HepG2 (cell line): ENCODE results near the gene NOS1AP. TPM values are rescaled to one million over a fixed set of nuclear protein-coding genes. Genes with fewer than 3 reads are reported as not detected.

ENCODE experiments used
- ATAC-seq: fragments of 200-7000 bp; cut with Tn5 transposase; 3 replicates; pipeline ENCODE4 v1.9.1; 2020; ENCODE audit warnings: mild to moderate bottlenecking, moderate library complexity
- BruUV-seq: library from RNA; stranded (reverse); fragments of 400-500 nt; replicated peaks from 2 replicates; lab custom pipeline; 2021; lab: Mats Ljungman, UMichigan
- CTCF ChIA-PET: fragments of 300-600 bp; formaldehyde crosslinking; extraction: SDS; loops from one replicate; lab custom pipeline; 2021; ENCODE audit warnings: low total read pairs, inconsistent platforms, low intra/inter-chr PET ratio; lab: Yijun Ruan, JAX
- POLR2A ChIA-PET: fragments of 350-600 bp; sonication (Branson Sonifier 250); formaldehyde crosslinking; loops from one replicate; lab custom pipeline; 2020; ENCODE audit warnings: antibody characterized with exemption, inconsistent platforms; lab: Yijun Ruan, JAX
- DNase-seq: peaks from one replicate; pipeline ENCODE4 v3.0.0-alpha.2; 2015; ENCODE audit warnings: low spot score
- FAIRE-seq: peaks from 3 replicates; lab custom pipeline; 2011; peaks lifted over from hg19 to GRCh38; lab: Jason Lieb, UNC
- H2AFZ ChIP-seq: one replicate; pipeline ENCODE4 v1.6.1; 2011; ENCODE audit warnings: low read length, inconsistent platforms
- H3K27ac ChIP-seq: fragments of 300-600 bp; 3 replicates; pipeline ENCODE4 v1.8.0; 2011; ENCODE audit warnings: mixed run types, mild to moderate bottlenecking, mixed read lengths, low read length, inconsistent platforms; ENCODE audit not compliant: insufficient read depth; ENCODE audit errors: extremely low read length
- H3K27me3 ChIP-seq, 2 experiments: fragments of 200-600 bp in 1 of 2; 2 replicates in 1 of 2; 3 replicates in 1 of 2; pipeline versions ENCODE4 v1.6.0 to v1.8.0; 2011; ENCODE audit warnings: low read length in 2 of 2, mild to moderate bottlenecking in 2 of 2, moderate library complexity in 2 of 2, inconsistent platforms in 1 of 2; ENCODE audit not compliant: insufficient read depth in 2 of 2, control insufficient read depth in 1 of 2
- H3K36me3 ChIP-seq, 2 experiments: fragments of 200-600 bp in 1 of 2; replicated peaks in 1 of 2; 2 replicates in 1 of 2; 3 replicates in 1 of 2; pipeline versions ENCODE4 v1.5.1 to v1.8.0; 2011; ENCODE audit warnings: low read length in 2 of 2, inconsistent platforms in 1 of 2; ENCODE audit not compliant: insufficient read depth in 2 of 2, control insufficient read depth in 1 of 2
- H3K4me1 ChIP-seq: 2 replicates; pipeline ENCODE4 v1.5.1; 2012; ENCODE audit warnings: low read length, inconsistent platforms; ENCODE audit not compliant: insufficient read depth
- H3K4me2 ChIP-seq: 2 replicates; pipeline ENCODE4 v1.6.0; 2011; ENCODE audit warnings: low read depth, low read length, inconsistent platforms
- H3K4me3 ChIP-seq, 3 experiments: fragments of 200-600 bp in 1 of 3; sonication (generic), shearing (Covaris generic) in 1 of 3; replicated peaks in 1 of 3; 2 replicates each; pipeline ENCODE4 v1.5.1; 2011 to 2016; ENCODE audit warnings: low read length in 3 of 3, inconsistent platforms in 2 of 3, low read depth in 2 of 3, mild to moderate bottlenecking in 2 of 3, control low read depth in 1 of 3, mixed read lengths in 1 of 3; ENCODE audit not compliant: insufficient read depth in 1 of 3
- H3K79me2 ChIP-seq: one replicate; pipeline ENCODE4 v1.6.1; 2011; ENCODE audit warnings: low read length, inconsistent platforms; ENCODE audit not compliant: insufficient read depth
- H3K9ac ChIP-seq: 2 replicates; pipeline ENCODE4 v1.6.0; 2011; ENCODE audit warnings: mild to moderate bottlenecking, low read depth, low read length, inconsistent platforms; ENCODE audit not compliant: insufficient read depth
- H3K9me3 ChIP-seq: 2 replicates; pipeline ENCODE4 v1.5.1; 2012; ENCODE audit warnings: mild to moderate bottlenecking, low read length
- H4K20me1 ChIP-seq: 2 replicates; pipeline ENCODE4 v1.6.0; 2011; ENCODE audit warnings: inconsistent platforms, mild to moderate bottlenecking, low read length, moderate library complexity; ENCODE audit not compliant: insufficient read depth
- FIP1L1 ChIP-seq: fragments of 200-400 bp; formaldehyde crosslinking; IDR thresholded peaks from 2 replicates; pipeline ENCODE4 v1.6.1; 2018; ENCODE audit warnings: low read depth, mild to moderate bottlenecking, low read length, moderate library complexity, borderline replicate concordance; ENCODE audit not compliant: insufficient read depth
- FOXA1 ChIP-seq, 2 experiments: fragments of 450-650 bp in 1 of 2; sonication (generic) in 1 of 2; formaldehyde crosslinking in 1 of 2; IDR thresholded peaks; 2 replicates each; pipeline versions ENCODE4 v1.4.0 to v1.6.1; 2016 to 2020; ENCODE audit warnings: missing genetic modification reagents in 1 of 2
- GABPA ChIP-seq, 2 experiments: IDR thresholded peaks; 2 replicates each; pipeline ENCODE4 v1.6.1; 2011 to 2016; ENCODE audit warnings: low read depth in 2 of 2, low read length in 1 of 2, missing biosample characterization in 1 of 2, missing genetic modification characterization in 1 of 2
- GATAD1 ChIP-seq: IDR thresholded peaks from 2 replicates; pipeline ENCODE4 v1.6.1; 2016; ENCODE audit warnings: missing genetic modification reagents, missing compliant biosample characterization
- PAWR ChIP-seq: sonication (generic); formaldehyde crosslinking; IDR thresholded peaks from 2 replicates; pipeline ENCODE4 v1.4.0; 2020; ENCODE audit warnings: missing genetic modification reagents, mild to moderate bottlenecking, borderline replicate concordance
- SRY ChIP-seq: sonication (generic); formaldehyde crosslinking; IDR thresholded peaks from 2 replicates; pipeline ENCODE4 v1.8.0; 2022; ENCODE audit warnings: mild to moderate bottlenecking, missing genetic modification reagents
- ZFP36L2 ChIP-seq: sonication (generic); formaldehyde crosslinking; IDR thresholded peaks from 2 replicates; pipeline ENCODE4 v1.4.0; 2020; ENCODE audit warnings: missing genetic modification reagents
- ZNF318 ChIP-seq: sonication (generic); formaldehyde crosslinking; IDR thresholded peaks from 2 replicates; pipeline ENCODE4 v1.4.0; 2020; ENCODE audit warnings: mild to moderate bottlenecking, missing genetic modification reagents
- ZNF430 ChIP-seq: sonication (generic); formaldehyde crosslinking; IDR thresholded peaks from 2 replicates; pipeline ENCODE4 v1.9.0; 2021; ENCODE audit warnings: mild to moderate bottlenecking, missing genetic modification reagents
- ZNF484 ChIP-seq: sonication (generic); formaldehyde crosslinking; IDR thresholded peaks from 2 replicates; pipeline ENCODE4 v1.5.1; 2020; ENCODE audit warnings: mild to moderate bottlenecking, low read depth, missing genetic modification reagents, borderline replicate concordance
- ZNF558 ChIP-seq: sonication (generic); formaldehyde crosslinking; IDR thresholded peaks from 2 replicates; pipeline ENCODE4 v1.9.0; 2022; ENCODE audit warnings: mild to moderate bottlenecking, missing genetic modification reagents, borderline replicate concordance
- ZNF780A ChIP-seq: sonication (generic); formaldehyde crosslinking; IDR thresholded peaks from 2 replicates; pipeline ENCODE4 v1.8.0; 2022; ENCODE audit warnings: mild to moderate bottlenecking, missing genetic modification reagents, moderate library complexity
- WGBS: methylation state at CpG from one replicate; pipeline ENCODE4 v1.1.6; 2017; ENCODE audit warnings: low lambda C conversion rate; 5-methylcytosine and 5-hydroxymethylcytosine counted together
- in situ Hi-C: cut with HindIII; loops from 2 replicates; pipeline ENCODE4 v1.10.0; 2017; ENCODE audit warnings: low pct_unique_long_range_greater_than_20kb; ENCODE audit not compliant: extremely low pct_ligation_motif_present
- intact Hi-C: fragments of 100-400 bp; cut with micrococcal nuclease; formaldehyde crosslinking; loops from one replicate; pipeline ENCODE4 v1.10.0; 2022; ENCODE audit not compliant: unreplicated experiment
- polyA plus RNA-seq, 8 experiments: library from polyadenylated mRNA; depleted of rRNA in 3 of 8; stranded (reverse) in 7 of 8; unstranded in 1 of 8; fragments of >200 nt; fragmentation: Illumina TruSeq in 4 of 8; extraction: Trizol in 4 of 8; gene quantifications; 2 replicates each; pipeline versions ENCODE4 v1.2.1 to v1.2.3, GENCODE V29; 2011 to 2016; ENCODE audit warnings: low read depth in 4 of 8, missing spikeins in 1 of 8, mixed read lengths in 1 of 8; ENCODE audit not compliant: insufficient read depth in 1 of 8
- total RNA-seq, 5 experiments: library from RNA; depleted of rRNA; stranded (reverse); fragments of >200 nt; fragmentation: Illumina TruSeq; extraction: Trizol; gene quantifications; 2 replicates each; pipeline ENCODE4 v1.2.3, GENCODE V29; 2016; ENCODE audit warnings: low read depth in 1 of 5
- TF ChIP-seq, protein P1 (sequence below): sonication (generic); formaldehyde crosslinking; IDR thresholded peaks from 2 replicates; pipeline ENCODE4 v1.9.0; 2021; ENCODE audit warnings: missing genetic modification reagents, mild to moderate bottlenecking, borderline replicate concordance
- TF ChIP-seq, protein P2 (sequence below): sonication (generic); formaldehyde crosslinking; IDR thresholded peaks from 2 replicates; pipeline ENCODE4 v1.8.0; 2022; ENCODE audit warnings: missing genetic modification reagents, low read depth, mild to moderate bottlenecking, borderline replicate concordance

NOS1AP gene
- total and polyA plus RNA-seq, 2 of the 13 experiments (the other 11 are each of a cell fraction or from before 2014, with no cell fraction given), result 2.0 to 3.3 TPM

DNA sequence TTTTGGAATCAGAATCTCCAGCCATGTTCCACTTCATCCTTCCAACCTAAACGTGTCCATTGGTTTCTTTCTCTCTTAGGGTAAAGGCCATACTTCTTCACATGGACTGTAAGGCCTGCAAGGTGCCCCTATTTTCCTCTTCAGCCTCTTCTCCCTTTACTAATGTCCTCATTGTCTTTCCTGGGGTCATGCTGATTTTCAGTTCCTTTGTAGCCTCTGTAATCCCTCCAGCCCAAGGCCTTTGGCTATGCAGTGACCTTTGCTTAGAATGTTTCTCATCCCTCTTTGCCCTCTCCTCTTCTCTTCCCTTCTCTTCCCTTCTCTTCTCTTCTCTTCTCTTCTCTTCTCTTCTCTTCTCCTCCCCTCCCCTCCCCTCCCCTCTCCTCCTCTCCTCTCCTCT lies 194.6 kb downstream of the NOS1AP start:
- Histone ChIP-seq H3K4me2 (no peak overlapping the region), H3K79me2 (no peaks in the 10 kb centered on the region), H2AFZ (no peak overlapping the region), H4K20me1 (no peaks in the 10 kb centered on the region), H3K27me3 (no peaks in the 10 kb centered on the region), H3K36me3 (no peaks in the 10 kb centered on the region; a peak in 1 of 5 replicates), H3K4me3 (no peak overlapping the region), H3K27ac (no peak overlapping the region), H3K9ac (no peak overlapping the region), H3K4me1 (0 out of 2 replicates have a peak, but pooled peaks cover 11% of the 10 kb centered on the region), H3K9me3 (no peaks in the 10 kb centered on the region)
- CTCF ChIA-PET, result no interaction called here
- intact Hi-C loops (no loop called here), in situ Hi-C loops (no loop called here)
- POLR2A ChIA-PET, result no interaction called here
- no peak for TF ChIP-seq ZNF780A
- TF ChIP-seq ZNF318 (CRISPR knock-in tag), result no peak
- no peak for TF ChIP-seq GABPA (IDR thresholded peaks at IDR 0.05; ENCODE audit: low read depth, low read length)
- no peak for TF ChIP-seq GABPA (CRISPR knock-in tag; IDR thresholded peaks at IDR 0.05; ENCODE audit: low read depth)
- TF ChIP-seq ZNF430 (CRISPR knock-in tag), result no peak
- TF ChIP-seq ZNF484 (CRISPR knock-in tag), result no peak
- TF ChIP-seq, protein P1, sequence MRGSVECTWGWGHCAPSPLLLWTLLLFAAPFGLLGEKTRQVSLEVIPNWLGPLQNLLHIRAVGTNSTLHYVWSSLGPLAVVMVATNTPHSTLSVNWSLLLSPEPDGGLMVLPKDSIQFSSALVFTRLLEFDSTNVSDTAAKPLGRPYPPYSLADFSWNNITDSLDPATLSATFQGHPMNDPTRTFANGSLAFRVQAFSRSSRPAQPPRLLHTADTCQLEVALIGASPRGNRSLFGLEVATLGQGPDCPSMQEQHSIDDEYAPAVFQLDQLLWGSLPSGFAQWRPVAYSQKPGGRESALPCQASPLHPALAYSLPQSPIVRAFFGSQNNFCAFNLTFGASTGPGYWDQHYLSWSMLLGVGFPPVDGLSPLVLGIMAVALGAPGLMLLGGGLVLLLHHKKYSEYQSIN (CRISPR knock-in tag), result no peak
- no peak for TF ChIP-seq ZNF558 (CRISPR knock-in tag)
- TF ChIP-seq, protein P2, sequence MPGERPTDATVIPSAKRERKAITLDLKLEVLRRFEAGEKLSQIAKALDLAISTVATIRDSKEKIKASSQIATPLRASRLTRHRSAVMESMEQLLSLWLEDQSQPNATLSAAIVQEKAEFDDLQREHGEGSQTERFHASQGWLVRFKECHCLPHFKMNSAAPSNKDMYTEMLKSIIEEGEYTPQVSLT (CRISPR knock-in tag), result no peak
- TF ChIP-seq PAWR (CRISPR knock-in tag), result no peak
- no peak for TF ChIP-seq GATAD1 (CRISPR knock-in tag)
- no peak for TF ChIP-seq FOXA1 (IDR thresholded peaks at IDR 0.05)
- TF ChIP-seq FOXA1 (CRISPR knock-in tag; IDR thresholded peaks at IDR 0.05), result no peak
- no peak for TF ChIP-seq SRY (CRISPR knock-in tag)
- no peak for TF ChIP-seq FIP1L1
- no peak for TF ChIP-seq ZFP36L2 (CRISPR knock-in tag)
- DNase-seq (no peak), FAIRE-seq (no peak), ATAC-seq (no peak)
- no TSS peak for BruUV-seq
- 94% methylated on average over 1 of the region's 1 CpG for WGBS
